Measurements from ENCODE around the gene IGFBP4.

IGFBP4 gene

GRCh38 chr17:40461732-40462342 lies 18.6 kb downstream of the IGFBP4 start:
- Mint-ChIP-seq H3K4me3 (no peak overlapping the region), H3K9me3 (no peaks in the 10 kb centered on the region), H3K36me3 (ENCODE audit: insufficient read depth) (no peaks in the 10 kb centered on the region), H3K27ac (ENCODE audit: low read depth) (no peak overlapping the region), H3K27me3 (no peaks in the 10 kb centered on the region), H3K4me1 (no peaks in the 10 kb centered on the region)
- DNase-seq (ENCODE audit: low spot score in 2 of 2) (no peak), ATAC-seq (replicated peaks; ENCODE audit: extremely low read depth, poor library complexity, severe bottlenecking) (no peak)

- no peak overlapping the region for H3K4me3 Mint-ChIP-seq
- no peaks in the 10 kb centered on the region for H3K9me3 Mint-ChIP-seq
- ATAC-seq (replicated peaks; ENCODE audit: extremely low read depth, poor library complexity, severe bottlenecking) (no peak), DNase-seq (ENCODE audit: low spot score in 2 of 2) (no peak)
- H3K4me1 Mint-ChIP-seq: no peaks in the 10 kb centered on the region
- no peak overlapping the region for H3K27ac Mint-ChIP-seq (ENCODE audit: low read depth)
- H3K27me3 Mint-ChIP-seq: no peaks in the 10 kb centered on the region
- no peaks in the 10 kb centered on the region for H3K36me3 Mint-ChIP-seq (ENCODE audit: insufficient read depth)
Observed at GRCh38 chr17:40462343-40463121, 19.3 kb downstream of the IGFBP4 start.

GRCh38 chr17:40463122-40463550 lies 19.9 kb downstream of the IGFBP4 start:
- Mint-ChIP-seq H3K36me3 (ENCODE audit: insufficient read depth) (no peaks in the 10 kb centered on the region), H3K4me1 (no peaks in the 10 kb centered on the region), H3K27me3 (no peaks in the 10 kb centered on the region), H3K9me3 (no peaks in the 10 kb centered on the region), H3K27ac (ENCODE audit: low read depth) (no peak overlapping the region), H3K4me3 (no peak overlapping the region)
- DNase-seq (ENCODE audit: low spot score in 2 of 2) (no peak), ATAC-seq (replicated peaks; ENCODE audit: extremely low read depth, poor library complexity, severe bottlenecking) (no peak)

GRCh38 chr17:40464392-40464855 lies 21.2 kb downstream of the IGFBP4 start:
- Mint-ChIP-seq H3K27me3 (no peaks in the 10 kb centered on the region), H3K36me3 (ENCODE audit: insufficient read depth) (no peaks in the 10 kb centered on the region), H3K4me3 (no peak overlapping the region), H3K27ac (ENCODE audit: low read depth) (no peak overlapping the region), H3K9me3 (no peaks in the 10 kb centered on the region), H3K4me1 (no peaks in the 10 kb centered on the region)
- ATAC-seq (replicated peaks; ENCODE audit: extremely low read depth, poor library complexity, severe bottlenecking): no peak
- no peak for DNase-seq (ENCODE audit: low spot score in 2 of 2)

GRCh38 chr17:40466298-40466971 lies 23.2 kb downstream of the IGFBP4 start:
- H3K27ac Mint-ChIP-seq (ENCODE audit: low read depth): no peak overlapping the region
- DNase-seq (ENCODE audit: low spot score in 2 of 2): no peak

GRCh38 chr17:40467281-40467867 lies 24.1 kb downstream of the IGFBP4 start:
- no peaks in the 10 kb centered on the region for H3K27me3 Mint-ChIP-seq
- no peaks in the 10 kb centered on the region for H3K4me1 Mint-ChIP-seq
- H3K27ac Mint-ChIP-seq (ENCODE audit: low read depth): no peak overlapping the region
- no peaks in the 10 kb centered on the region for H3K9me3 Mint-ChIP-seq
- ATAC-seq (replicated peaks; ENCODE audit: extremely low read depth, poor library complexity, severe bottlenecking): no peak
- DNase-seq (ENCODE audit: low spot score in 2 of 2): no peak
- no peaks in the 10 kb centered on the region for H3K36me3 Mint-ChIP-seq (ENCODE audit: insufficient read depth)
- no peak overlapping the region for H3K4me3 Mint-ChIP-seq

More at GRCh38 chr17:40466298-40466971, 23.2 kb downstream of the IGFBP4 start:
- Mint-ChIP-seq H3K27me3 (no peaks in the 10 kb centered on the region), H3K36me3 (ENCODE audit: insufficient read depth) (no peaks in the 10 kb centered on the region), H3K4me1 (no peaks in the 10 kb centered on the region), H3K4me3 (no peak overlapping the region), H3K9me3 (no peaks in the 10 kb centered on the region)
- no peak for ATAC-seq (replicated peaks; ENCODE audit: extremely low read depth, poor library complexity, severe bottlenecking)

GRCh38 chr17:40468560-40468959 lies 25.3 kb downstream of the IGFBP4 start:
- no peaks in the 10 kb centered on the region for H3K27me3 Mint-ChIP-seq
- no peak overlapping the region for H3K27ac Mint-ChIP-seq (ENCODE audit: low read depth)
- H3K4me3 Mint-ChIP-seq: no peak overlapping the region
- H3K9me3 Mint-ChIP-seq: no peaks in the 10 kb centered on the region
- ATAC-seq (replicated peaks; ENCODE audit: extremely low read depth, poor library complexity, severe bottlenecking): no peak
- no peaks in the 10 kb centered on the region for H3K4me1 Mint-ChIP-seq
- H3K36me3 Mint-ChIP-seq (ENCODE audit: insufficient read depth): no peaks in the 10 kb centered on the region
- DNase-seq (ENCODE audit: low spot score in 2 of 2): no peak

GRCh38 chr17:40469805-40470675 lies 26.8 kb downstream of the IGFBP4 start:
- no peaks in the 10 kb centered on the region for H3K4me1 Mint-ChIP-seq
- ATAC-seq (replicated peaks; ENCODE audit: extremely low read depth, poor library complexity, severe bottlenecking) (no peak), DNase-seq (ENCODE audit: low spot score in 2 of 2) (no peak)
- H3K9me3 Mint-ChIP-seq: no peaks in the 10 kb centered on the region
- no peak overlapping the region for H3K27ac Mint-ChIP-seq (ENCODE audit: low read depth)
- H3K36me3 Mint-ChIP-seq (ENCODE audit: insufficient read depth): peaks cover under 1% of the 10 kb centered on the region
- H3K27me3 Mint-ChIP-seq: no peaks in the 10 kb centered on the region
- no peak overlapping the region for H3K4me3 Mint-ChIP-seq

- Mint-ChIP-seq H3K4me3 (no peak overlapping the region), H3K9me3 (no peaks in the 10 kb centered on the region), H3K36me3 (ENCODE audit: insufficient read depth) (peaks cover 5% of the 10 kb centered on the region), H3K27me3 (no peaks in the 10 kb centered on the region), H3K4me1 (peaks cover 3% of the 10 kb centered on the region), H3K27ac (ENCODE audit: low read depth) (no peak overlapping the region)
- ATAC-seq (replicated peaks; ENCODE audit: extremely low read depth, poor library complexity, severe bottlenecking) (no peak), DNase-seq (ENCODE audit: low spot score in 2 of 2) (no peak)
Observed at GRCh38 chr17:40470932-40471828, 27.9 kb downstream of the IGFBP4 start.

GRCh38 chr17:40471846-40472732 lies 28.8 kb downstream of the IGFBP4 start:
- H3K27ac Mint-ChIP-seq (ENCODE audit: low read depth): no peak overlapping the region
- no peak for ATAC-seq (replicated peaks; ENCODE audit: extremely low read depth, poor library complexity, severe bottlenecking)
- H3K9me3 Mint-ChIP-seq: no peaks in the 10 kb centered on the region
- H3K4me3 Mint-ChIP-seq: no peak overlapping the region
- peaks cover 6% of the 10 kb centered on the region for H3K4me1 Mint-ChIP-seq
- H3K36me3 Mint-ChIP-seq (ENCODE audit: insufficient read depth): peaks cover 7% of the 10 kb centered on the region
- DNase-seq (ENCODE audit: low spot score in 2 of 2): no peak
- no peaks in the 10 kb centered on the region for H3K27me3 Mint-ChIP-seq

Data from central memory CD8-positive, alpha-beta T cell (primary cell).